ENCODE data around the gene ORC3.
A peak's percentile ranks its signal among the peaks of the same experiment; 100 is the strongest.

The ORC3 gene

DNA sequence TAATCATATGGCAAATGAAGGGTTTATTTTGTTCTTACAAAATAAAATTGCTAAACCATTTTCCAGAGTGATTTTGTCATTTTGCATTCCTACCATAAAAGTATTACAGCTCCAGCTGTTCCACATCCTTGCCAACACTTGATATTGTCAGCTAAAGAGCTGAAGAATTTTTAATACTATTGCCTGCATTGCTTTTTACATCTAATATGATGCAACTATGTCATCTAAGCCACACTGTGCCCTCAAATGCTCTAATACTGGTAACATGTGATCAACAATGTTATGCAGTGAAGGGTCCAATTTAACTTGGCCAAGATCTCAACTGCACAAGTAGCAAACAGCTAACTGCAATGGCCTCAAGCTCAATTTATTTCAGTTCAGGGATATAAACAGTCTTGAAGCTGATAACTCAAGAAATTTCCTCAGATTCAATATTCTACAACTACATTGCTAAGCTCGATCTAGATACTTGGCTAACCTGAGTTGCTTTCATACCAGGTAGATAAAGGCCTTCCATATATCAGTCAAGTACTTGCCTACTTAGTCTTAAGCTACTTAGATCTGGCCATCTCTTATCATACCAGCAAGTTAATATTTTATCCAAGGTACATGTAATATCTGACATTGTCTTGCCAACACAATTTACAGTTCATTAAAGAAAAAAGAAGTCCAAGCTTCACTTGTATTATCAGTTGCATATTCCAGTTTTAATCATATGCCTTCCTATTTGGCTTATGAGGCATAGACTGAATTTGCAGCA lies 95.1 kb downstream of the ORC3 start:
- TF ChIP-seq GATA2 (IDR thresholded peaks at IDR 0.05; ENCODE audit: low read depth, low read length) = no peak
- TF ChIP-seq GATA3 (IDR thresholded peaks at IDR 0.05; ENCODE audit: low read depth, low read length) = no peak

DNA sequence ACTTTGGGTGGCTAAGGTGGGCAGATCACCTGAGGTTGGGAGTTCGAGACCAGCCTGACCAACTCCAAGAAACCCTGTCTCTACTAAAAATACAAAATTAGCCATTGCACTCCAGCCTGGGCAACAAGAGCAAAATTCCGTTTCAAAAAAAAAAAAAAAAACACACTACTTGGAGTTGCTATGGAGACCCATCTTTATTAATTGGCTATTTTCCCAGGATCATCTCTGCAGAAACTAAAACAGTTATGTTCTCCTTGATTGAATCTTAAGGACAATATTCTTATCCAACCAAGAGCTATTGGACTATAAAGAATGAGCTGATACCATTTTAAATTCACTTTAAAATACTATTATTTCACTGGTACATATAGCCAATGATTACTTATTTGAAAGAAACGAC lies 97.4 kb downstream of the ORC3 start:
- no peak for TF ChIP-seq GATA3 (IDR thresholded peaks at IDR 0.05; ENCODE audit: low read depth, low read length)
- no peak for TF ChIP-seq GATA2 (IDR thresholded peaks at IDR 0.05; ENCODE audit: low read depth, low read length)

DNA sequence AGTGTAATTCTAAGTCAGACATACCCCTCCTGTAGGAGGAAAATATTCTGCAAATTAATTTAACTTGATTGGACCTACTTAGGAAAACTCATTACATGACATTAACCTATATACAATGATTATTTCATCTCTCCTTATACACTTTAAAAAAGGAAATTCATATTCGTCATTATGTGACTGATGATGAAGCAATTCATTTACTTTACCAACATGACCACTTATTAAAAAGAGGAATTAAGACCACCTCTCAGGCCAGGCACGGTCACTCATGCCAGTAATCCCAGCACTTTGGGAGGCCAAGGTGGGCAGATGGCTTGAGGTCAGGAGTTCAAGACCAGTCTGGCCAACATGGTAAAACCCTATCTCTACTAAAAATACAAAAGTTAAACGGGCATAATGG lies 100.5 kb downstream of the ORC3 start:
- TF ChIP-seq GATA2 (IDR thresholded peaks at IDR 0.05; ENCODE audit: low read depth, low read length) (no peak), GATA3 (IDR thresholded peaks at IDR 0.05; ENCODE audit: low read depth, low read length) (no peak)

DNA sequence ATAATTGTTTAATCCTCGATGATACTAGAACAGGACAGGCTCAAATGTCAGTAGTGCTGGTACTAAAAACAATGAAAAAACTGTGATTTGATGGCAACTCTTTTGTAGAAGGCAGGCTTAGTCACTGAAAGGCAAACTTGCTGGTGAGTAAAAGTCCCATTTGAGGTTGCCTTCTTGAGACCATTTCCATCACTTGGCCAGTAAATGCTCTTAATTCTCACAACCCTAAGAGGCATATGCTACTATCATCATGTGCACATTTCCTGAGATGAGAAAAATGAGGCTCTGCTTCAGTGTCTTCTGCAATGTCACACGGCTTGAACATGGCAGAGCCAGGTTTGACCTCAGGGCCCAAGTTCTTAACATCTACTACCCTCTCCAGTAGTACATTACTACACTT lies 102.2 kb downstream of the ORC3 start:
- TF ChIP-seq GATA2 (IDR thresholded peaks at IDR 0.05; ENCODE audit: low read depth, low read length) (no peak), GATA3 (IDR thresholded peaks at IDR 0.05; ENCODE audit: low read depth, low read length) (no peak)

DNA sequence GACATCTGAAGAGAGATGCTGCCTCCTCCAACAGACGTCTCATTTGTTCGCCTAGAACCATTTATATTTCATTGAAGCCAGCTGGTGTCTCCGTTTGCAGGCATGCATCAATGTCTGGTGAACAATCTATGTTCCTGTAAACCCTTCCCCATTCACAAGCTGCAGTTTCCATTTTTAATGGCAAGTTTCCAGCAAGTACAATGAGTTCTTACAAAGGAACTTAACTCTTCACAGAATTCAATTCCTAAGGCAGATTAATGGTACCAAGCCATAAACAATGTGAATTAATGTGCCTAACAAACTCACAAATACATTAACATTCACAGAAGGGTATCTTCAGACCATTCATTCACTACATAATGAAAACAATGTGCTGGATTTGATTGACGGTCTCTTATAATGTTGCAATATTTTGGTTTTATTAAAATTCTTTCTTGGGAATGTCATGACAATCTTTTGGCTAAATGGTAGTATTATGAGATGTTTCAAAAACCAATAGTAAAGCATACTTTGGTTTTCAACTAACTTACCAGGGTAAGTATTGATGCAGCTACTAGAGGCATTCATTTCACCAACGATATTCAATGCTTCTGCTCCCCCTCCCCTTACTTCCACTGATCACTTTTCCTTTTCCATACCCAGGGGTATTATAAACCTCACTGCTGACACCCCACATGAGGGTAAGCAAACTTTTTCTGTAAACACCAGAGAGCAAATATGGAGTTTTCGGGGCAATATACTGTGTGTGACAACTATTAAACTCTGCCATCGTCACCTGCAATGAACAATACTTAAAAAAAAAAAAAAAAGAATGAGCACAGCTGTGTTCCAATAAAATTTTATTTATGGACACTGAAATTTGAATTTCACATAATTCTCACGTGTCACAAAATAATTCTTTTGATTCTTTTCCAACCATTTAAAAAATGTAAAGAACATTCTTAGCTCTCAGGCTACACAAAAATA lies 107.9 kb downstream of the ORC3 start:
- TF ChIP-seq GATA2 (IDR thresholded peaks at IDR 0.05; ENCODE audit: low read depth, low read length) = no peak
- no peak for TF ChIP-seq GATA3 (IDR thresholded peaks at IDR 0.05; ENCODE audit: low read depth, low read length)

DNA sequence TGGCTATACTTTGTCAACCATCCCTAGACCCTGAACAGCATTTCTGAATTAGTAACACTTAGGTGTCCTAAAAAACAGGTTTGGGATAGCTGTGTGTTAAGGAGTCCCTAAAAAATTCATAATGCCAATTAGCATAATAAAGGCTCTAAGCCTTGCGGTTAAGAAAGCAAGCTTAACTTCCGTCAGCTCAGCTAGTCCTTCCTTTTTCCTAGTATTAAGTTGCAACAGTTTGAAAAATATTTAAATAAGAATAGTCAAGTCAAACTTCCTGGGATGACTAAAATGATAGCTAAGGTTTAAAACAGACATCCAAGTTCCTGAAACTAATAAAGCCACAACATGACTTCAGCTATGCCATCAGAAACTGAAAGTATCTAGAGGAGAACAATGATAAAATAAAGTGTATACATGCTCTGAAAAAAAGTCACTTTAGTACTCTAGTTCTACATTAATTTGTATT lies 108.6 kb downstream of the ORC3 start:
- no peak for TF ChIP-seq GATA2 (IDR thresholded peaks at IDR 0.05; ENCODE audit: low read depth, low read length)
- TF ChIP-seq GATA3 (IDR thresholded peaks at IDR 0.05; ENCODE audit: low read depth, low read length) = no peak

DNA sequence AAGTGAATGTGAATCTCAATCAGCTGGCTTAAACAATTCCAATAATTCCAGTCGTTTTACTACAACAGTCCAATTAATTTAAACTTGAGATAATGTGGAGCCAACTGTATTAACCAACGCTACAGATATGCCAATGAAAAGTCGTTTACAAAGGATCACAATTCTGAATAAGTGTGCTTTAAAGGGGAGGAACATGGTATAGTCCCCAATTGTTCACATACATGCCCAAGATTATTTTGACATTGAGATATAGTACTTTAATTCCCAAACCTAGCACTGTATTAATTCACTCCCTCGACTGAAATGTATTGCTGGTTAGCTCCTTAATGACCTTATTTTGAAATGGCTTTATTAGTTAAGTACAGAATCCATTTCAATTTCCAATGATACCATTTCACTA lies 109.6 kb downstream of the ORC3 start:
- TF ChIP-seq GATA2 (IDR thresholded peaks at IDR 0.05; ENCODE audit: low read depth, low read length) = no peak
- no peak for TF ChIP-seq GATA3 (IDR thresholded peaks at IDR 0.05; ENCODE audit: low read depth, low read length)

DNA sequence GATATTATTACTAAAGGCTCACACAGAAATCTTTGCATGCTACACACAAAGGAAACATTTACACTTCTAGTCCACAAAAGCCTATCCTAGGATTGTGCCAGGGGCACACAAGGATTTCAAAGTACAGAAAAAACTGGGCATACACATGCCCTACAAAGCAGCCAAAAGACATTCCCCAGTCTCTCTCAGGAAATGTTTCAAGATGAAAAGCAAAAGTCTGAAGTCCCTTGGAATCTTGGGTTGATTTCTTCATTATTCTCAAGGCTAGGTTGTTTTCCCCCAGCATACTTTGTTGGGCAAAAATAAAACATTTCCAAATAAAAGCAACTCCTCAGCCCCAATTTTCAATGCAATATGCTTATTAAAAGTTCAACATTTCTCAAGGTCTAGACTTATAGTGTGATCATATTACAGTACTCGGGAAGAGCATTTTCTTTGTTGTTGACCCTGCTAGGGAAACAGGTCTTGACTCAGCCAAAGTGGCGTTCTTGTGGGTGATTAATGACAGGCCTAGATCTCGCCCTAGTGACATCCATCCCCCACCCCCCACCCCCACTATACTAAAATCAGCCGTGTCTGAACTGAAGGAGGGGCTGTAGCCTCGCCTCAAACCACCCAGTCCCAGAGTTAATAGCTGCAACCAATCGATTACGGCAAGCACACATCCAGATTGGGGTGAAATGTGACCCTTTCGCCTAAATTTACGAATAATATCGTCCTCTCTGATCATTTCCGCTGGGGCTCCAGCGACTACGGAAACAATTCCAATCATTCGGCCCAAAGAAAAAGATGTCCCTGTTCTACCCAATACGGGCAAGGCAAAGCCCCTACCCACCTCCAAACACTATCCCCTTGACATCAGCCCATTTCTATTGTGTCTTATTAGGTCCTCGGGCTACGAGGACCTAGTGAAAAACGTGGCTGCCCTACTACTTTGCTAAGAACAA lies 110.7 kb downstream of the ORC3 start:
- TF ChIP-seq GATA2 (IDR thresholded peaks at IDR 0.05; ENCODE audit: low read depth, low read length) = no peak
- TF ChIP-seq GATA3 (IDR thresholded peaks at IDR 0.05; ENCODE audit: low read depth, low read length) = no peak

DNA sequence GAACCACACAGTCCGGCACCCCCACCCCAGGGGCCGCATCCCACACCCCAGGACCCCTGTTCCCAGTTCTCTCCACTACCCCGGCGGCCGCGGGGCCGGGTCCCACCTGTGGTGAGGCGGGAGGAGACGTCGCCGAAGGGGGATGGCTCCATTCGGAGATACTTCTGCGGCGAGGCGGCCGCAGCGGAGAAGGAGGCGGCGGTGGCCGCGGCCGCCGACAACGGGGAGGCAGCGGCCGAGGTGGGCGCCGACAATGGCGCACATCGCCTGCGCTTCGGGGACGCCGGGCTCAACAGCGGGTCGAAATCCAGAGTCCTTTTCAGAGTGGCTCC lies 111.4 kb downstream of the ORC3 start:
- no peak for TF ChIP-seq GATA3 (IDR thresholded peaks at IDR 0.05; ENCODE audit: low read depth, low read length)
- TF ChIP-seq GATA2 (IDR thresholded peaks at IDR 0.05; ENCODE audit: low read depth, low read length) = no peak

DNA sequence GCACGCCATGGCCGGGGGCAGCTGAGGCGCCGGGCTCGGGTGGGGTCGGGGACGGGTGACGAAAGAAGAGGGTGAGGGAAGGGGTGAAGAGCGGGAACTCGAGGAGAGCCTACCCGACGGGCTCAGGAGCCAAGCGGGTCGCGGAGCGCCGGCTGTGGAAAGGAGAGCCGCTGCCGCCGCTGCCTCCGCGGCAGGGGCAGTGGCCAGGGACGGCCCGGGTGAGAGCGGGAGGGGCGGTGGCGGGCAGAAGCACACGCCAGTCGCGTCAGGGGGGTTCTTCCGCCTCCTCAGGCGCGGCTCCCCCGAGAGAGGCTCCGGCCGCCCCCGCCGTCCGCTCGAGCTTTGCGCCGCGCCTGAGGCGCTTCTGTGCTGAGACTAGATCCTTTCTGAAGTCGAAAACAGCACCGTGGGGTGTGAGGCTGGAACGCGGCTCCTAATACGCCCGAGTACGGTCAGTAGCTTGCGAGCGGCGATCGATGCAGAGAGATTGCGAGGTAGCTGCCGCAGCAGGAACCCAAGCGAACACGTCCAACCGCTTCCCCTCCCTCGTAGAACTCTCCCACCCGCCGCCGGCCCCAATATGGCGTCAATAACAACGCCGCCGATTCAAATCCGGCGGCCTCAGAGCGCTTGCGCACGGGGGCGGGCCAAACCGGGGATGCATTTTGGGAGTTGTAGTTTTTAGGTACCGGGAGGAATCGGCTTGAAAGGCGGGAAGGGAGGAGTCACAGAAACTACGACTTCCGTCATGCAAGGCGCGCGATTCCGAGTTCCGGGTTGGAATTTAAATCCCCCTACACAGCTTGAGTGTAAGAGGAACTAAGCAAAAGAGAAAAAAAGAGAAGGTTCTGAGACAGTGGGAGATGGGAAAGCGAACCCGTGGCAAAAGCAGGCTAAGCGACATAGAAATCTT lies 112.0 kb downstream of the ORC3 start, which contains the start of gene AKIRIN2:
AKIRIN2 (minus strand) TSS at position 558 of the 913 bp plus-strand sequence; CDS start at position 9, 549 bp downstream.
- TF ChIP-seq GATA3 (IDR thresholded peaks at IDR 0.05; ENCODE audit: low read depth, low read length) = no peak
- TF ChIP-seq GATA2 (IDR thresholded peaks at IDR 0.05; ENCODE audit: low read depth, low read length) = 0 out of 2 replicates have a peak, but pooled peaks have one; percentile 24

DNA sequence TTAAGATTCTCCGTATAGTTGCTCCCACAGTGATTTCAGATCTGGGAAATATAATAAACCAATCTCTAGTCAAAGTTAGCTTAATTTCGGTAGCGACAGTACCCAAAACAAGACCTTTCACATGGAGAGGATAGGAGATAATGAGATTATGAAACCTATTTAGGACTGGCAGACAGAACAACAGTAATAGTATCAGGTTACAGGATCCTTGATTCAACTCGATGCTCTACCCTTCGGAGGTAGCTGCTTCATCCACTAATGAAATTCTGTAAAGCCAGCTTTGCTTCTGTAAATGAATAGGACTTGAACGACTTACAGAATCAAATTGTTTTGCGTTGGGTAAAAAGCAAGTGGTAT lies 112.6 kb downstream of the ORC3 start:
- TF ChIP-seq GATA3 (IDR thresholded peaks at IDR 0.05; ENCODE audit: low read depth, low read length) (no peak), GATA2 (IDR thresholded peaks at IDR 0.05; ENCODE audit: low read depth, low read length) (no peak)

DNA sequence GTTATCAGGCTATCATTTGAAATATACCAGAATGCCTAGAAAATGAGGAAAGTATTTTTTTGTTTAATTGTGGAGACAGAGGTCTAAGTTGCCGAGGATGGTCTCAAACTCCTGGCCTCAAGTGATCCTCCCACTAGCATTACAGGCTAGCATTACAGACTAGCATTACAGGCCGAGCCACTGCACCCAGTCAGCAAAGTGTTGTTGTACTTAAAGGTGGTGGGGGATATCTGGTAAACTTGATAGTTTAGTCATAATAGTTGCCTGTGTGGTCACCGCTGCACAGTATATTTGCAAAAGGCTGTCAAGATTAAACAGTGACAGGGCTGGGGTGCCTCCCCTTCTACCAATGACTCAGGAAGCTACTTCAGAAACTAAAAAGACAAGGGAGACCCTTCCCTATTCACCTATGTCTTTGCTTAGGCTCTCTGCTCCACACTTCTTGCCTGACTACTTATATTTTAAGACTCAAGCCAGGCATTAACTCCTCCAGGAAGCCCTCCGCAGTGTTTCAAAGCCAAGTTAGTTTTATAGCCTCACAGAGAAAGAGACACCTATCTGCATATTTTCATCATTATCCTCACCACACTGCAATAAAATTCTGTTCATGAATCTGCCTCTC lies 115.2 kb downstream of the ORC3 start:
- TF ChIP-seq GATA3 (IDR thresholded peaks at IDR 0.05; ENCODE audit: low read depth, low read length) = no peak
